Measurements from ENCODE around the gene NSUN6.

- TF ChIP-seq CTCF (IDR thresholded peaks at IDR 0.05; ENCODE audit: borderline replicate concordance, extremely low read depth, low read length, poor library complexity, severe bottlenecking) (no peak), EZH2 (IDR thresholded peaks at IDR 0.05; ENCODE audit: borderline replicate concordance, low read depth, low read length, severe bottlenecking) (no peak)
Measured at GRCh38 chr10:18556522-18557147, 94.8 kb downstream of the NSUN6 start.

All from DND-41 (cell line).